ENCODE data around the gene MISP.

MISP gene

DNA sequence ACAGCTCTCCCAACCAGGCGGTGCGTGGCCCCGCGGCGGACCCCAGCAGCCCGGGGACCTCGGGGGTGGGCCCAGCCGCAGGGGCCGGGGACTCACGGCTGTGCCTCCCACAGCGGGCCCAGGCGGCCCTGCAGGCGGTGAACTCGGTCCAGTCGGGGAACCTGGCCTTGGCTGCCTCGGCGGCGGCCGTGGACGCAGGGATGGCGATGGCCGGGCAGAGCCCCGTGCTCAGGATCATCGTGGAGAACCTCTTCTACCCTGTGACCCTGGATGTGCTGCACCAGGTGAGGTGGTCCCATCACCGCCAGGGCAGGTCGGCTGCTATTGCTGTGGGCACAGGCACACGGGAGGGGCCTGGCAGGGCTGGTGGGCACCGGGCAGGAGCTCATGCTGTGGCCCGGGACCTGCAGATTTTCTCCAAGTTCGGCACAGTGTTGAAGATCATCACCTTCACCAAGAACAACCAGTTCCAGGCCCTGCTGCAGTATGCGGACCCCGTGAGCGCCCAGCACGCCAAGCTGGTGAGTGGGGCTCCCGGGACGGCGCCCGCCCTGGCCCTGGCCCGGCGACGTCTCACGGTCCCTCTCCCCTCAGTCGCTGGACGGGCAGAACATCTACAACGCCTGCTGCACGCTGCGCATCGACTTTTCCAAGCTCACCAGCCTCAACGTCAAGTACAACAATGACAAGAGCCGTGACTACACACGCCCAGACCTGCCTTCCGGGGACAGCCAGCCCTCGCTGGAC is 53.7 kb downstream of the MISP start:
- no peak for TF ChIP-seq ZNF70 (CRISPR knock-in tag; IDR thresholded peaks at IDR 0.05)
- no peak for ATAC-seq

DNA sequence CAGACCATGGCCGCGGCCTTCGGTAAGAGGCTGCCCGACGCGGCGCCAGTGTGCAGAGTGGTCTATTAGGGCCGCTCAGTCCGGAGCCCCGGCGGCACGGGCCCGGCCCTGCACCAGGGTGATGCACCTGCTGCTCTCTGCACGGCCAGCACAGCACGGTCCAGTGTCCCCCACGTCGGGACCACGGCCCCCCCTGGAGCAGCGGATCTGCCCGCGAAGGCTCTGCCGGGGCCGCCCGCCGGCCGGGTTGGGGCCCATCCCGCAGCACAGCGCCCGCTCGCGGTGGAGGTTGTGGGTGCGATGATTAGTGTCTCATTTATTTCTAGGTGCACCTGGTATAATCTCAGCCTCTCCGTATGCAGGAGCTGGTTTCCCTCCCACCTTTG is 54.2 kb downstream of the MISP start:
- ATAC-seq, result no peak
- TF ChIP-seq, protein P1, sequence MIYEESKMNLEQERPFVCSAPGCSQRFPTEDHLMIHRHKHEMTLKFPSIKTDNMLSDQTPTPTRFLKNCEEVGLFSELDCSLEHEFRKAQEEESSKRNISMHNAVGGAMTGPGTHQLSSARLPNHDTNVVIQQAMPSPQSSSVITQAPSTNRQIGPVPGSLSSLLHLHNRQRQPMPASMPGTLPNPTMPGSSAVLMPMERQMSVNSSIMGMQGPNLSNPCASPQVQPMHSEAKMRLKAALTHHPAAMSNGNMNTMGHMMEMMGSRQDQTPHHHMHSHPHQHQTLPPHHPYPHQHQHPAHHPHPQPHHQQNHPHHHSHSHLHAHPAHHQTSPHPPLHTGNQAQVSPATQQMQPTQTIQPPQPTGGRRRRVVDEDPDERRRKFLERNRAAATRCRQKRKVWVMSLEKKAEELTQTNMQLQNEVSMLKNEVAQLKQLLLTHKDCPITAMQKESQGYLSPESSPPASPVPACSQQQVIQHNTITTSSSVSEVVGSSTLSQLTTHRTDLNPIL (CRISPR knock-in tag; IDR thresholded peaks at IDR 0.05; ENCODE audit: low read depth), result no peak
- TF ChIP-seq RARB (CRISPR knock-in tag; IDR thresholded peaks at IDR 0.05), result no peak
- TF ChIP-seq, protein P2, sequence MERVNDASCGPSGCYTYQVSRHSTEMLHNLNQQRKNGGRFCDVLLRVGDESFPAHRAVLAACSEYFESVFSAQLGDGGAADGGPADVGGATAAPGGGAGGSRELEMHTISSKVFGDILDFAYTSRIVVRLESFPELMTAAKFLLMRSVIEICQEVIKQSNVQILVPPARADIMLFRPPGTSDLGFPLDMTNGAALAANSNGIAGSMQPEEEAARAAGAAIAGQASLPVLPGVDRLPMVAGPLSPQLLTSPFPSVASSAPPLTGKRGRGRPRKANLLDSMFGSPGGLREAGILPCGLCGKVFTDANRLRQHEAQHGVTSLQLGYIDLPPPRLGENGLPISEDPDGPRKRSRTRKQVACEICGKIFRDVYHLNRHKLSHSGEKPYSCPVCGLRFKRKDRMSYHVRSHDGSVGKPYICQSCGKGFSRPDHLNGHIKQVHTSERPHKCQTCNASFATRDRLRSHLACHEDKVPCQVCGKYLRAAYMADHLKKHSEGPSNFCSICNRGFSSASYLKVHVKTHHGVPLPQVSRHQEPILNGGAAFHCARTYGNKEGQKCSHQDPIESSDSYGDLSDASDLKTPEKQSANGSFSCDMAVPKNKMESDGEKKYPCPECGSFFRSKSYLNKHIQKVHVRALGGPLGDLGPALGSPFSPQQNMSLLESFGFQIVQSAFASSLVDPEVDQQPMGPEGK (CRISPR knock-in tag; IDR thresholded peaks at IDR 0.05; ENCODE audit: borderline replicate concordance), result no peak
- TF ChIP-seq ZNF8 (CRISPR knock-in tag; IDR thresholded peaks at IDR 0.05), result no peak
- TF ChIP-seq ZNF565 (CRISPR knock-in tag; conservative IDR thresholded peaks at IDR 0.05; ENCODE audit: low read depth), result no peak
- TF ChIP-seq, protein P3, sequence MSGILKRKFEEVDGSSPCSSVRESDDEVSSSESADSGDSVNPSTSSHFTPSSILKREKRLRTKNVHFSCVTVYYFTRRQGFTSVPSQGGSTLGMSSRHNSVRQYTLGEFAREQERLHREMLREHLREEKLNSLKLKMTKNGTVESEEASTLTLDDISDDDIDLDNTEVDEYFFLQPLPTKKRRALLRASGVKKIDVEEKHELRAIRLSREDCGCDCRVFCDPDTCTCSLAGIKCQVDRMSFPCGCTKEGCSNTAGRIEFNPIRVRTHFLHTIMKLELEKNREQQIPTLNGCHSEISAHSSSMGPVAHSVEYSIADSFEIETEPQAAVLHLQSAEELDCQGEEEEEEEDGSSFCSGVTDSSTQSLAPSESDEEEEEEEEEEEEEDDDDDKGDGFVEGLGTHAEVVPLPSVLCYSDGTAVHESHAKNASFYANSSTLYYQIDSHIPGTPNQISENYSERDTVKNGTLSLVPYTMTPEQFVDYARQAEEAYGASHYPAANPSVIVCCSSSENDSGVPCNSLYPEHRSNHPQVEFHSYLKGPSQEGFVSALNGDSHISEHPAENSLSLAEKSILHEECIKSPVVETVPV (CRISPR knock-in tag; IDR thresholded peaks at IDR 0.05), result no peak
- TF ChIP-seq ZNF70 (CRISPR knock-in tag; IDR thresholded peaks at IDR 0.05), result no peak
- no peak for TF ChIP-seq TCF4 (CRISPR knock-in tag; IDR thresholded peaks at IDR 0.05; ENCODE audit: borderline replicate concordance)
- no peak for TF ChIP-seq TOX (CRISPR knock-in tag; IDR thresholded peaks at IDR 0.05; ENCODE audit: borderline replicate concordance)
- no peak for TF ChIP-seq SNAI2 (CRISPR knock-in tag; IDR thresholded peaks at IDR 0.05)
- TF ChIP-seq ZFP30 (CRISPR knock-in tag; IDR thresholded peaks at IDR 0.05), result no peak
- TF ChIP-seq ARNTL (CRISPR knock-in tag; IDR thresholded peaks at IDR 0.05; ENCODE audit: borderline replicate concordance, low read depth), result no peak

DNA sequence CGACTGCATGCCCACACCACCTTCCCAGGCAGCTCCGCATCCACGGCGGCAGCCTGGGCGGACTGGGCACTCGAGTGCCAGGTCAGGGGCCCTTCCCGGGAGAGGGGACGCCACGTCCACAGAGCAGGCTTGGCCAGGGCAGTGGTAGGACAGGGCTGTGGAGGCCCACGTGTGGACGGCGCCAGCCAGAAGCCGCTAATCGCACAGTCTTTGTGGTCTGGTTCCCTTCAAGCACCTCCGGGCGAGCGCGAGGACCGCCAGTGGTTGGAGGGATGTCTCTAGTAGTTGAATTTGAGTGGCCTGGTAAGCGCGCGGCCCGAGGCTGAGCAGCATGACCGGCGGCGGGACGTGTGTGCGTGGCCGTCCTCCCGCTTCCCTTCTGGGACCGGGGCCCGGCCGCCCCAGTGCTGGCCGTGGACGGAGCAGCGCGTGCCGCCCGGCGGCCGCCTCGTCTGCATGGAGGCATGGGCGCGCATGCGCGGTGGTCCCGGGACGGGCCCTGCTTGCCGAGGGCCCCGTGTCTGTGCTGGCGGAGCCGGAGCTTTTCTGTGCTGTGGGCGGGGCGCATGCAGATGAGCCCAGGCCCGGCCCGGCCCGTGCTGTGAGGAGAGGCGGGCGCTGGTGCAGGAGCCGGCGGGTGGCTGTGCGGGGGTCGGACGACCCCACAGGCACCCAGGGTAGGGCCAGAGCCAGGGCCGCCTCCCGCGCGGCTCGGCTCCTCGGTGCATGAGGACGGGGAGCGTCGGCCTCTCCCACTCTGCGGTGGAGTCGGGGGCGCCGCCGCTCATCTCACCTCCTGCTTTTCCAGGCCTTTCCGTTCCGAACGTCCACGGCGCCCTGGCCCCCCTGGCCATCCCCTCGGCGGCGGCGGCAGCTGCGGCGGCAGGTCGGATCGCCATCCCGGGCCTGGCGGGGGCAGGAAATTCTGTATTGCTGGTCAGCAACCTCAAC is 55.0 kb downstream of the MISP start:
- no peak for ATAC-seq
- TF ChIP-seq SNAI2 (CRISPR knock-in tag; IDR thresholded peaks at IDR 0.05), result no peak
- no peak for TF ChIP-seq ZNF70 (CRISPR knock-in tag; IDR thresholded peaks at IDR 0.05)
- TF ChIP-seq, protein P4, sequence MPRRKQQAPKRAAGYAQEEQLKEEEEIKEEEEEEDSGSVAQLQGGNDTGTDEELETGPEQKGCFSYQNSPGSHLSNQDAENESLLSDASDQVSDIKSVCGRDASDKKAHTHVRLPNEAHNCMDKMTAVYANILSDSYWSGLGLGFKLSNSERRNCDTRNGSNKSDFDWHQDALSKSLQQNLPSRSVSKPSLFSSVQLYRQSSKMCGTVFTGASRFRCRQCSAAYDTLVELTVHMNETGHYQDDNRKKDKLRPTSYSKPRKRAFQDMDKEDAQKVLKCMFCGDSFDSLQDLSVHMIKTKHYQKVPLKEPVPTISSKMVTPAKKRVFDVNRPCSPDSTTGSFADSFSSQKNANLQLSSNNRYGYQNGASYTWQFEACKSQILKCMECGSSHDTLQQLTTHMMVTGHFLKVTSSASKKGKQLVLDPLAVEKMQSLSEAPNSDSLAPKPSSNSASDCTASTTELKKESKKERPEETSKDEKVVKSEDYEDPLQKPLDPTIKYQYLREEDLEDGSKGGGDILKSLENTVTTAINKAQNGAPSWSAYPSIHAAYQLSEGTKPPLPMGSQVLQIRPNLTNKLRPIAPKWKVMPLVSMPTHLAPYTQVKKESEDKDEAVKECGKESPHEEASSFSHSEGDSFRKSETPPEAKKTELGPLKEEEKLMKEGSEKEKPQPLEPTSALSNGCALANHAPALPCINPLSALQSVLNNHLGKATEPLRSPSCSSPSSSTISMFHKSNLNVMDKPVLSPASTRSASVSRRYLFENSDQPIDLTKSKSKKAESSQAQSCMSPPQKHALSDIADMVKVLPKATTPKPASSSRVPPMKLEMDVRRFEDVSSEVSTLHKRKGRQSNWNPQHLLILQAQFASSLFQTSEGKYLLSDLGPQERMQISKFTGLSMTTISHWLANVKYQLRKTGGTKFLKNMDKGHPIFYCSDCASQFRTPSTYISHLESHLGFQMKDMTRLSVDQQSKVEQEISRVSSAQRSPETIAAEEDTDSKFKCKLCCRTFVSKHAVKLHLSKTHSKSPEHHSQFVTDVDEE (CRISPR knock-in tag; IDR thresholded peaks at IDR 0.05), result no peak
- no peak for TF ChIP-seq CSDC2 (CRISPR knock-in tag; IDR thresholded peaks at IDR 0.05)
- no peak for TF ChIP-seq ARNTL (CRISPR knock-in tag; IDR thresholded peaks at IDR 0.05; ENCODE audit: borderline replicate concordance, low read depth)
- no peak for TF ChIP-seq ZNF565 (CRISPR knock-in tag; conservative IDR thresholded peaks at IDR 0.05; ENCODE audit: low read depth)
- no peak for TF ChIP-seq RARB (CRISPR knock-in tag; IDR thresholded peaks at IDR 0.05)
- TF ChIP-seq, protein P2 (CRISPR knock-in tag; IDR thresholded peaks at IDR 0.05; ENCODE audit: borderline replicate concordance), result no peak
- TF ChIP-seq, protein P5, sequence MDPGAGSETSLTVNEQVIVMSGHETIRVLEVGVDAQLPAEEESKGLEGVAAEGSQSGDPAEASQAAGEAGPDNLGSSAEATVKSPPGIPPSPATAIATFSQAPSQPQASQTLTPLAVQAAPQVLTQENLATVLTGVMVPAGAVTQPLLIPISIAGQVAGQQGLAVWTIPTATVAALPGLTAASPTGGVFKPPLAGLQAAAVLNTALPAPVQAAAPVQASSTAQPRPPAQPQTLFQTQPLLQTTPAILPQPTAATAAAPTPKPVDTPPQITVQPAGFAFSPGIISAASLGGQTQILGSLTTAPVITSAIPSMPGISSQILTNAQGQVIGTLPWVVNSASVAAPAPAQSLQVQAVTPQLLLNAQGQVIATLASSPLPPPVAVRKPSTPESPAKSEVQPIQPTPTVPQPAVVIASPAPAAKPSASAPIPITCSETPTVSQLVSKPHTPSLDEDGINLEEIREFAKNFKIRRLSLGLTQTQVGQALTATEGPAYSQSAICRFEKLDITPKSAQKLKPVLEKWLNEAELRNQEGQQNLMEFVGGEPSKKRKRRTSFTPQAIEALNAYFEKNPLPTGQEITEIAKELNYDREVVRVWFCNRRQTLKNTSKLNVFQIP (CRISPR knock-in tag; IDR thresholded peaks at IDR 0.05; ENCODE audit: borderline replicate concordance, low read depth), result no peak
- TF ChIP-seq TCF4 (CRISPR knock-in tag; IDR thresholded peaks at IDR 0.05; ENCODE audit: borderline replicate concordance), result no peak
- no peak for TF ChIP-seq ZFP3 (CRISPR knock-in tag; IDR thresholded peaks at IDR 0.05)
- TF ChIP-seq ISL1 (CRISPR knock-in tag; IDR thresholded peaks at IDR 0.05), result no peak
- no peak for TF ChIP-seq ZC3H10 (CRISPR knock-in tag; IDR thresholded peaks at IDR 0.05)
- TF ChIP-seq PPARA (CRISPR knock-in tag; IDR thresholded peaks at IDR 0.05; ENCODE audit: borderline replicate concordance), result no peak
- TF ChIP-seq BACH2 (CRISPR knock-in tag; IDR thresholded peaks at IDR 0.05; ENCODE audit: borderline replicate concordance), result no peak
- TF ChIP-seq, protein P1 (CRISPR knock-in tag; IDR thresholded peaks at IDR 0.05; ENCODE audit: low read depth), result no peak
- TF ChIP-seq, protein P3 (CRISPR knock-in tag; IDR thresholded peaks at IDR 0.05), result no peak
